NCI-H1417 (cell line): ENCODE measurements around the gene DPY19L3.
"Not testable (repeated sequence)": the region's sequence is repeated elsewhere in the genome, so short reads cannot be mapped to it uniquely, and the experiment has no call there.

Experiments
- DNase-seq, 3 experiments: peaks; one replicate each; lab custom pipeline; 2025; lab: John Stamatoyannopoulos, UW

DPY19L3 gene

GRCh38 chr19:32442650-32443049, 37.1 kb downstream of the DPY19L3 start:
- DNase-seq, result no peak

- DNase-seq, result not testable (repeated sequence)
Measured at GRCh38 chr19:32447534-32447933, 42.0 kb downstream of the DPY19L3 start.

- no peak for DNase-seq
Measured at GRCh38 chr19:32448026-32448425, 42.5 kb downstream of the DPY19L3 start.

- no peak for DNase-seq
Measured at GRCh38 chr19:32450217-32450616, 44.6 kb downstream of the DPY19L3 start.

DNA sequence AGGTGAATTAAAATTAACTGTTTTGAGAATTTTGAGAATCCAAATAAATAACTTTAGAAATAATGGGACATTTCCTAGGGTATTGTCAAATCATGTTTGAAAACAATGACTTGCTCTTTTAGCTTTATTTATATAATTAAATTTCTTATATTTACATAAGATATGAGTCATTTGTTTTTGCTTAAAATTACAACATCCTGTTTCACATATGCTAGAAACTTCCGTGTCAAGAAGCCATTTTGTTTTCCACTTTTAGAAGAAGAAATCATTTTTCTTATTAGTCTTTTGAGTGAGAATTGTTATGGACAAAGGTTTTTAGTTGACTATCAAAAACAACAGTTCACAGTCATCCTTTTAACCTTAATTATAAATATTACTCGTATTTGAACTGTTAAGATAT, 48.2 kb downstream of the DPY19L3 start:
- no peak for DNase-seq

- DNase-seq, result no peak
Measured at GRCh38 chr19:32456406-32456805, 50.8 kb downstream of the DPY19L3 start.

- no peak for DNase-seq
Measured at GRCh38 chr19:32457571-32458158, 52.1 kb downstream of the DPY19L3 start.

DNA sequence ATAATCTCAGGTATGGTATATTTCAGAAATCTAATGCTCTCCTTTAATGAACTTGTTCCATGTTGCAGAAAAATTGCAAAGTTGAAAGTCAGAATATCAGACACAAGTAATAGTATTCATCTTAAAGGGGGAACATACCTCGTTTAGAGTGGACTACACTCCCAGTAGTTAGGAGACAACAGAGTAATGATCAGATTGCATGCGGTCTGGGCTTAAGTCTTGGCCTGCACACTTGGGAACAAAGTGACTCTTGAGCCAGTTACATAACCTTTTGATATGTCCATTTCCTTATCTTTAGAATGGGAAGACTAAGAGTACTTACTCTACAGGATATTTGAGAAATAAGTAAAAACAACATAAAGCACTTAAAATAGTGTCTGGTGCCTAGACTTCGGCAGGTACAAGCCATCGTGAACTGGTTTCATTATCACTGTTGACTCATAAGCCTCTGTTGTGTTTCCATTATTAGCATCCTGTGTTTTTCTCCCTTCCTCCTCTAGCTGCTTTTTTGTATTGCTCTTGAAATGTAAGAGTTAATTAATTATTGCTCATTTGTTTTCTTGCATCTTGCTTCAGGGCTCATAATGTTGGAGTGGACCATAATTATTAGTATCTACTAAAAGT, 53.0 kb downstream of the DPY19L3 start:
- no peak for DNase-seq

GRCh38 chr19:32459204-32459865, 53.8 kb downstream of the DPY19L3 start:
- DNase-seq, result no peak

DNA sequence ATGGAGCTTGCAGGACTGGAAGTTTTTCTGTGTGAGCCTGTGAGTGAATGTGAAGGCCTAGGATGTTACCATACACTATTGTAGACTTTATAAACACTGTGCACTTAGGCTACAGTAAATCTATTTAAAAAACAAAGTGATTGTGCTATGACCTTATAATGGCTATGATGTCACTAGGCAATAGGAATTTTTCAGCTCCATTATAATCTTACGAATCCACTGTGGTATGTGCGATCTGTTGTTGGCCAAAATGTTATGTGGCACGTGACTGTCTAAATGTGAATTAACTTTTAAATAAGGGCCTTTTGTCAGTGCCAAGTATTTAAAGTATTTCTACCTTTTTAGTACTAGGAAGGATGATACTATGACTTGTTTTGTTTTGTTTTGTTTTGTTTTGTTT, 54.9 kb downstream of the DPY19L3 start:
- DNase-seq, result no peak

DNA sequence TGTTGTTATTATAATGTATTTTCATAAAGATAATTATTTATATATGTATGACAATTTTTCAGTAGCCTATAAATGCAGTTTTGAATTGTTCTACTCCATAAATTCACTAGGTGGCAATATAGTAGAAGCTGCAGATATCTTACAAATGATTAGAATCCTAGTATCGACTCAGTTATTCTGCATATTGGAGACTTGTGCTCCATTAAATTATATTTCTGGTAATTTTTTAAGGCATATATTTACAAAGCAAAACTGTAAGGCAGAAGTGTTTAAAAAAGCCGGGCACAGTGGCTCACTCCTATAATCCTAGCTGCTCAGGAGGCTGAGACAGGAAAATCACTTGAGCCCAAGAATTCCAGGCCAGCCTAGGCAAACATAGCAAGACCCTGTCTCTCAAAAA, 58.7 kb downstream of the DPY19L3 start:
- DNase-seq, result peak in 2 of 3 experiments; percentile 27 to 54

- DNase-seq, result no peak
Measured at GRCh38 chr19:32465176-32465575, 59.6 kb downstream of the DPY19L3 start.

GRCh38 chr19:32469795-32470194, 64.2 kb downstream of the DPY19L3 start:
- DNase-seq, result no peak

DNA sequence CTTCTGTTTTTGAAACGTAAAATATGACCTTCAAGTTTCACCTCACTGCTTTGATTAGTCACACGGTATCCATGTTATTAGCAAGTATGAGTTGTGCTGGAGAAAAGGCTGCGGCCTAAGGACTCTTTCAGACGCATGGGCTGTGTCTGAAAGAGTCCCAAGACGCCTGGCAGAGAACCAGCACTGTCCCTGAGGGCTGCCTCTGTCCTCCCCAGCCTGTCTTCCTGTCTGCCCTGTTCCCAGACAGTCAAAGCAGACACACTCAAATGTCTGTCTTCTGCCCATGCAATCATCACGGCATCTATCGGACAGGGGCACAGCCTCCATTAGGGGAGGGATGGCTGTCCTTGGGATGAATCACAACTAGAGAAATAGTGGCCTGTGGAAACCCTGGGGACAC, 65.5 kb downstream of the DPY19L3 start:
- peak in 1 of 3 experiments; percentile 62 for DNase-seq

DNA sequence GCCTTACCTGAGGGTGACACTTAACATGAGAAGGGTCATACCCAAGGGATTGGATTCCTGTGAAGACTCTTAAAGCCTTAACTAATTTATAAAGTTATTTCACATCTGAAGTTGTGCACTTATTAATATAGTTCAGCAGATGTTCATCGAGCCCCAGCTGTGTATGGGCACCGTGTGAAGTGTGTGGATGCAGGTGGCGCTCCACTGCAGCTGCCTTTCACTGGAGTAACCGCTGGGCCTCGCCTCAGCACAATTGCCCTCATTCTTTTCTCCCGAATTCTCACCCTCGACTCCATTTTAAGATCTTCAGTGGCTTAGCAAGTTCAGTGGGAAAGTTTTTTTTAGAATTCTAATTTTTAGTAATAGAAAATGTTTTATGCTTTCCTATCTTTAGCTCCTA, 66.2 kb downstream of the DPY19L3 start:
- peak in 1 of 3 experiments; percentile 85 for DNase-seq

- DNase-seq, result peak in 1 of 3 experiments; percentile 33
Measured at GRCh38 chr19:32475141-32476031, 69.8 kb downstream of the DPY19L3 start.

DNA sequence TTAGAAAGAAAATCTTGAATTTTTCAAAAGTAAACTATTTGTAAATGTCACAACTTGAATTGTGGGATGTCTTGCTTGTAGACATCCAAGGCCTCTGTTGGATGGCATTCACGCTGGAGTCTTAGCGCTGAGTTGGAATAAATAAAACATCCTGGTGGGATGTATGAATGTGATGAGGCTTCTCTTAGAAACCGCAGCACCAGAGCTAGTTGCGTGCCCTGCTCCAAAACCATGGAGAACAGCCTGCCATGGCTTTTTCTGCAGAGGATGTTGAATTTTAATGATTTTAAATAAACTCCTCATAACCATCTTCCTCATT, 70.4 kb downstream of the DPY19L3 start:
- DNase-seq, result no peak

DNA sequence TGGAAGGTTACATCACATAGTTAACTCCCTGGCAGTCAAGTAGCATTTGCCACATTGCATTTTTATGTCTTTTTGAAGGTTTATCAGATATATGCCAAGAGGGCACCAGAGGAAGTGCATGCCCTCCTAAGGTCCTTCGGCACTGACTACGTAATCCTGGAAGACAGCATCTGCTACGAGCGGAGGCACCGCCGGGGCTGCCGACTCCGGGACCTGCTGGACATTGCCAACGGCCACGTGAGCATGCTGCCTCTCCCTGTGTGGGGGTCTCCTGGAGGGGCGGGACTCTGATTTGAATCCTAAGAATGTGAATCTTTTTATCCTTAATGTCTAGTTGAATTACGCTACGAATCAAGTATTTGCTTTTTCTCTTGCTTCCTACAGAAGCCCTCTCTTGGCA, 74.8 kb downstream of the DPY19L3 start:
- DNase-seq, result no peak

DNA sequence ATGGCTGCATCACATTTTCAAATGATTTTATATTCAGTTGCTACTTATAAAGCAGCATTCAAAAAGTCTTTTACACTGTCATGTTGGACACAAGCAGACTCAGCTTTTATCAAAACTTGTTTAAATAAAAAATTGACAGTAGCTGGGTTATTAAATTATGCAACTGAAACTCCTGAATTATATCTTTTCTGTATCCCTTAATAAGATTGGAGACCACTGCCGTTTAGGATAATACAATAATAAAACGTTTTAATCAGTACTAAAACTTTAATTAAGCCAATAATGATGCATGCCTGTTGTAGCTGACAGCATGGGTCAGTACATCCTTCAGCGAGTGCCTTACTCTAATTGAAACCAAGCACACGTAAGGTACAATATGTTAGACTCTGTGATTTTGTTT, 78.0 kb downstream of the DPY19L3 start:
- no peak for DNase-seq

GRCh38 chr19:32489971-32490370, 84.4 kb downstream of the DPY19L3 start:
- DNase-seq, result no peak

- DNase-seq, result no peak
Measured at GRCh38 chr19:32497391-32497790, 91.8 kb downstream of the DPY19L3 start.

- peak in 2 of 3 experiments; percentile 9 to 27 for DNase-seq
Measured at GRCh38 chr19:32498648-32499200, 93.2 kb downstream of the DPY19L3 start.
